Rectal smooth muscle tissue (tissue), 1 donor: ENCODE measurements around the gene CDK5.

Source experiments
- H3K27ac ChIP-seq: one replicate; pipeline ENCODE4 v1.7.0; 2013; ENCODE audit warnings: low read depth, low read length, inconsistent platforms
- H3K27me3 ChIP-seq: one replicate; pipeline ENCODE4 v1.7.0; 2013; ENCODE audit warnings: low read length; ENCODE audit not compliant: control insufficient read depth, insufficient read depth
- H3K36me3 ChIP-seq: one replicate; pipeline ENCODE4 v1.7.0; 2013; ENCODE audit warnings: low read length; ENCODE audit not compliant: control insufficient read depth, insufficient read depth
- H3K4me1 ChIP-seq: one replicate; pipeline ENCODE4 v1.7.0; 2013; ENCODE audit warnings: low read length; ENCODE audit not compliant: control insufficient read depth, insufficient read depth
- H3K4me3 ChIP-seq: one replicate; pipeline ENCODE4 v1.7.0; 2013; ENCODE audit warnings: low read length
- H3K9ac ChIP-seq: one replicate; pipeline ENCODE4 v1.7.0; 2013; ENCODE audit warnings: low read length

The CDK5 gene

GRCh38 chr7:151075978-151076426 lies 18.3 kb upstream of the CDK5 start:
- H3K27me3 ChIP-seq, result no peaks in the 10 kb centered on the region
- H3K36me3 ChIP-seq, result peaks cover 31% of the 10 kb centered on the region
- H3K4me3 ChIP-seq, result no peak overlapping the region
- no peak overlapping the region for H3K9ac ChIP-seq
- peaks cover 10% of the 10 kb centered on the region for H3K4me1 ChIP-seq
- no peak overlapping the region for H3K27ac ChIP-seq

DNA sequence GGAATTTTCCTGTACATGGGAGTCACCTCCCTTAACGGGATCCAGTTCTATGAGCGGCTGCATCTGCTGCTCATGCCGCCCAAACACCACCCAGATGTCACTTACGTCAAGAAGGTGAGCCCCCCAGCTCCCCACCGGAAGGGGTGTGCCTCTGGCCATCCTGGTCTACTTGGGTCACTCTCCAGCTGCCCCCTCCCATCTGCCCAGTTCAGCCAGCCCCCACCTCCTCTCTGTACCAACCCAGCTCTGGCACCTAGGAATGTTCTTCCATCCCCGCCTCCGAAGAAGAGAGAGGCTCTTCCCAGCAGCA lies 17.9 kb upstream of the CDK5 start:
- Histone ChIP-seq H3K4me3 (no peak overlapping the region), H3K27ac (no peak overlapping the region), H3K27me3 (no peaks in the 10 kb centered on the region), H3K9ac (no peak overlapping the region), H3K36me3 (peaks cover 35% of the 10 kb centered on the region), H3K4me1 (peaks cover 7% of the 10 kb centered on the region)

DNA sequence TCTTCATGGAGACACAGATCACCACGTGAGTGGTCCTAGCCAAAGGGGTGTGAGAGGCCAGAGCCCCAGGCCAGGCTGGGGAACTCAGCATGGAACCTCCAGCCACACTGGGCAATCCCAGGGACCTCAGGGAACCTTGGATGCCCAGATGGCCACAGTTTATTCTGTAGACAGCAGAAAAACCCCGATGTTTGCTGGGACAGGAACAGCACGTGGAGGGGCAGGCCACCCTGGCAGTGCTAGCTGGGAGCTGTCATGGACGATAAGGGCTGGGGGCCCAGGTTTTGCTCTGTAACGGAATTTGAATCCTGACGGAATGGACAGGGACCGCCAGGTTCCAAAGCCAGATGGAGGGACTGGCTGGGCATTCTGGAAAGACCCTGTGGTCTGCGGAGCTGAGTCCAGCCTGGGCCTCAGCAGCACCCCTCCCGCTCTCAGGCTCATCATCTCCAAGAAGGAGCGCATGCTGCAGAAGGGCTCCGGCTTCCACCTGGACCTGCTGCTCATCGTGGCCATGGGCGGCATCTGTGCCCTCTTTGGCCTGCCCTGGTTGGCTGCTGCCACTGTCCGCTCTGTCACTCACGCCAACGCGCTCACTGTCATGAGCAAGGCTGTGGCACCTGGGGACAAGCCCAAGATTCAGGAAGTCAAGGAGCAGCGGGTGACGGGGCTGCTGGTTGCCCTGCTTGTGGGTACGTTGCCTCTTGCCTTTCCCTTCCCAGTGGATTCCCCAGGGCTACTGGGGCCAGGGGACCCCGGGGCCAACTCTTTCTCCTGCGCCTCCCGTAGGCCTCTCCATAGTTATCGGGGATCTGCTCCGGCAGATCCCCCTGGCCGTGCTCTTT lies 17.3 kb upstream of the CDK5 start:
- Histone ChIP-seq H3K27me3 (no peaks in the 10 kb centered on the region), H3K36me3 (peaks cover 40% of the 10 kb centered on the region), H3K27ac (no peak overlapping the region), H3K4me1 (peaks cover 7% of the 10 kb centered on the region), H3K4me3 (no peak overlapping the region), H3K9ac (no peak overlapping the region)

DNA sequence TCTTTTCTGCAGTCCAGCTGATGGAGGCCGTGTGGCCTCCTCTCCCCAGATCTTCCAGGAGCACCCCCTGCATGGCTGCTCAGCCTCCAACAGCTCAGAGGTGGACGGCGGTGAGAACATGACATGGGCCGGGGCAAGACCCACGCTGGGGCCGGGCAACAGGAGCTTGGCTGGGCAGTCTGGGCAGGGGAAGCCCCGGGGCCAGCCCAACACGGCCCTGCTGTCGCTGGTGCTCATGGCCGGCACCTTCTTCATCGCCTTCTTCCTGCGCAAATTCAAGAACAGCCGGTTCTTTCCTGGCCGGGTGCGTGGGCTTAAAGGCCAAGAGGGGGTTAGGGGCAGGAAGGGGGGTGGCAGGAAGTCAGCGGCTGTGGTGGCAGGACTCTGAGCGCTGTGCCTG lies 16.3 kb upstream of the CDK5 start:
- no peak overlapping the region for H3K4me3 ChIP-seq
- H3K36me3 ChIP-seq, result peaks cover 44% of the 10 kb centered on the region
- no peak overlapping the region for H3K27ac ChIP-seq
- no peak overlapping the region for H3K9ac ChIP-seq
- H3K4me1 ChIP-seq, result no peaks in the 10 kb centered on the region
- H3K27me3 ChIP-seq, result no peaks in the 10 kb centered on the region

- H3K9ac ChIP-seq, result no peak overlapping the region
- H3K27ac ChIP-seq, result no peak overlapping the region
- peaks cover 62% of the 10 kb centered on the region for H3K36me3 ChIP-seq
- no peaks in the 10 kb centered on the region for H3K27me3 ChIP-seq
- no peak overlapping the region for H3K4me3 ChIP-seq
- H3K4me1 ChIP-seq, result no peaks in the 10 kb centered on the region
These were observed 13.6 kb upstream of the CDK5 start for GRCh38 chr7:151071032-151071866.

DNA sequence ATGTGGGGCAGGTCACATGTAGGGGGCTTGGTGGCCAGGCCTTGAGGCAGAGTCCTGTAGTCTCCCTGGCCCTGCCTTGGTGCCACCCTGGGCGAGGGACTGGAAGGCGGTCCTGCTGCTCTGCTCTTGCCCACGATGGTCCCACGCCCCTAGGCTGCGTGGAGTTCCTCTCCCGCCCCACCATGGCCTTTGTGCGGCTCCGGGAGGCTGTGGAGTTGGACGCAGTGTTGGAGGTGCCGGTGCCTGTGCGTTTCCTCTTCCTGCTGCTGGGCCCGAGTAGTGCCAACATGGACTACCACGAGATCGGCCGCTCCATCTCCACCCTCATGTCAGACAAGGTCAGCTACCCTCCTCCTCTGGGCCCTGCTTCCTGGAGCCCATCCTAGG lies 12.9 kb upstream of the CDK5 start:
- H3K36me3 ChIP-seq, result peaks cover 57% of the 10 kb centered on the region
- H3K27ac ChIP-seq, result no peak overlapping the region
- H3K27me3 ChIP-seq, result no peaks in the 10 kb centered on the region
- H3K4me3 ChIP-seq, result no peak overlapping the region
- no peaks in the 10 kb centered on the region for H3K4me1 ChIP-seq
- no peak overlapping the region for H3K9ac ChIP-seq

DNA sequence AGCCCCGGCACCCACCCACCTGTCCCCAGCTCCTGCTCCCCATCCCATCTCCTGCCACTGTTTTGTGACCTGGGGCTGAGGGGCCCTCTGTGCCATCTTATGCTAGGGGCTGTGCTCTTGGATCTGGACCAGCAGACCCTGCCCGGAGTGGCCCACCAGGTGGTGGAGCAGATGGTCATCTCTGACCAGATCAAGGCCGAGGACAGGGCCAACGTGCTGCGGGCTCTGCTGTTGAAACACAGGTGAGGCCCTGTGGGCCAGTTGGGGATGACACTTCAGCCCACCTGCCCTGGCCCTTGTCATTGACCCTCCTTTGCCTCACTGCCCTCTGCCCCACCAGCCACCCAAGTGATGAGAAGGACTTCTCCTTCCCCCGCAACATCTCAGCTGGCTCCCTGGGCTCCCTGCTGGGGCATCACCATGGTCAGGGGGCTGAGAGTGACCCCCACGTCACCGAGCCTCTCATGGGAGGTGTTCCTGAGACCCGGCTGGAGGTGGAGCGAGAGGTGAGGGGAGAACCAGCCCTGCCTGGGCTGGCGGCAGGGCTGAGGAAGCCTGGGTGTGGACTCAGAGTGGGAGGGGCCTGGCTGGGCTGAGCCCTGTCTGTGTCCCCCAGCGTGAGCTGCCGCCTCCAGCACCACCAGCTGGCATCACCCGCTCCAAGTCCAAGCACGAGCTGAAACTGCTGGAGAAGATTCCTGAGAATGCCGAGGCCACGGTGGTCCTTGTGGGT lies 12.3 kb upstream of the CDK5 start:
- Histone ChIP-seq H3K9ac (no peak overlapping the region), H3K36me3 (peaks cover 58% of the 10 kb centered on the region), H3K4me1 (no peaks in the 10 kb centered on the region), H3K27me3 (no peaks in the 10 kb centered on the region), H3K4me3 (no peak overlapping the region), H3K27ac (no peak overlapping the region)

- H3K36me3 ChIP-seq, result peaks cover 56% of the 10 kb centered on the region
These were observed 10.5 kb upstream of the CDK5 start for GRCh38 chr7:151068069-151068773.

DNA sequence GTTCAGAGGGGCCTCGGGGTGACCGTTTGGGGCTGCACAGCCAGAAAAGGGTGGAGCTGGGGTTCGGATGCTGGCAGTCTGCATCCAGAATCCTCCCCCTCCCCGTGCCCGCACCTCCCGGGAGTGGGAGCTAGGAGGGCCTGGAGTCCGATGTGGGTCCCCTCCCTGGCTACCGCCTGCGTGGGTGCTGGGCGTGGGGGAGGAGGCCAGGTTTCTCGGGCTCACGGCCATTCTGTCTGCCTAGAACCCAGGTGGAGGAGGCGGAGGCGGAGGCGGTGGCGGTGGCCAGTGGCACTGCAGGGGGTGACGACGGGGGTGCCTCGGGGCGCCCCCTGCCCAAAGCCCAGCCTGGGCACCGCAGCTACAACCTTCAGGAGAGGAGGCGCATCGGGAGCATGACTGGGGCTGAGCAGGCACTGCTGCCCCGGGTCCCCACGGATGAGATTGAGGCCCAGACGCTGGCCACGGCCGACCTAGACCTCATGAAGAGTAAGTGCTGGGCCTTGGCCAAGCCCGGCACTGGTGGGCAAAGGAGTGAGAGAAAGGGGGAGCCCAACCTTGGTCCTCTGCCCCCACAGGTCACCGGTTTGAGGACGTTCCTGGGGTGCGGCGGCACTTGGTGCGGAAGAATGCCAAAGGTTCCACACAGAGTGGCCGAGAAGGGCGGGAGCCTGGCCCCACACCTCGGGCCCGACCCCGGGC lies 8.7 kb upstream of the CDK5 start:
- no peak overlapping the region for H3K4me3 ChIP-seq
- H3K36me3 ChIP-seq, result peaks cover 51% of the 10 kb centered on the region
- peaks cover 8% of the 10 kb centered on the region for H3K4me1 ChIP-seq
- no peaks in the 10 kb centered on the region for H3K27me3 ChIP-seq
- no peak overlapping the region for H3K9ac ChIP-seq
- no peak overlapping the region for H3K27ac ChIP-seq

More at GRCh38 chr7:151068069-151068773, 10.5 kb upstream of the CDK5 start:
- Histone ChIP-seq H3K4me1 (peaks cover 3% of the 10 kb centered on the region), H3K27ac (no peak overlapping the region), H3K27me3 (no peaks in the 10 kb centered on the region), H3K9ac (no peak overlapping the region), H3K4me3 (no peak overlapping the region)

DNA sequence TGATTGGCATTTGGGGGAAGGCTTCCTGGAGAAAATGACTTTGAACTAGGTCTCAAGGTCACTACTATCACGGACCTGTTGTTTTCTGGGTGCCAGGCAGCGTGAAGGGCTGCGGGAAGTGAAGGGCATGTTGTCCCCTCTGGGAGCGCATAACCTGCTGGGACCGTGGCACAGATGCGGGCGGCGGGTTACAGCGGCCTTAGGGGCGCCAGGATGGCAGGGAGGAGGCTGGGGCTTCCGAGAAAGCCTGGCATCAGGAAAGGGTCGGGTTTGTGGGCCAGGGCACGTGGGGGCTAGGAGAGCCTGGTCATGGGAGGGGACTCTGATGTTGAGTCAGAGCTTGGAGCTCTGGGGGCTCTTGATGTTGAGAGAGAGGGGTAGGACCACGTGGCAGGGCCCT lies 7.8 kb upstream of the CDK5 start:
- H3K4me1 ChIP-seq, result peaks cover 11% of the 10 kb centered on the region
- H3K9ac ChIP-seq, result no peak overlapping the region
- H3K36me3 ChIP-seq, result peaks cover 43% of the 10 kb centered on the region
- no peak overlapping the region for H3K4me3 ChIP-seq
- no peaks in the 10 kb centered on the region for H3K27me3 ChIP-seq
- H3K27ac ChIP-seq, result no peak overlapping the region

DNA sequence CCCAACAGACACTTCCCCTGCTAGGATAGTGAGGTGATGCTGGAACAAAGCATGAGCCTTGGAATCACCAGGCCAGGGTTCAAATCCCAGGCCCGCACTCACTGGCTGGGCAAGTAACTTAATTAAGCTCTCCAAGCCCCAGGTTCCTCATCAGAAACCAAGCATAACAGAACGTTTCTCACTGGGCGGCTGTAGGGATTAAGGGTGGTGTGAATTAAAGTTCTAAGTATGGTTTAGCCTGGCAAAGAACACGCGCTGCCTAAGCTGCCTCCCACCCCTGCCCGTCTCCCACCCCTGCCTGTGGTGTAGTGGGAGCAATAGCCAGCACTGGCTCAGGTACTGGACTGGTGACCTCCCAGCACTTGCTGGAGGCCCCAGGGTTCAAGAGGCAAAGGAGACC lies 7.3 kb upstream of the CDK5 start:
- Histone ChIP-seq H3K36me3 (peaks cover 38% of the 10 kb centered on the region), H3K27me3 (no peaks in the 10 kb centered on the region), H3K4me3 (no peak overlapping the region)

More for the DNA sequence above, 7.3 kb upstream of the CDK5 start:
- peaks cover 11% of the 10 kb centered on the region for H3K4me1 ChIP-seq
- H3K9ac ChIP-seq, result no peak overlapping the region
- no peak overlapping the region for H3K27ac ChIP-seq
